ENCODE data around the gene SSC4D. TPM values are rescaled to one million over a fixed set of nuclear protein-coding genes. Genes with fewer than 3 reads are reported as not detected.

Gene SSC4D
- total and polyA plus RNA-seq, 9 of the 15 experiments (the other 6 are each of a cell fraction or from before 2014, with no cell fraction given), result 0.06 to 1.1 (median 0.85) TPM; not detected in 1

DNA sequence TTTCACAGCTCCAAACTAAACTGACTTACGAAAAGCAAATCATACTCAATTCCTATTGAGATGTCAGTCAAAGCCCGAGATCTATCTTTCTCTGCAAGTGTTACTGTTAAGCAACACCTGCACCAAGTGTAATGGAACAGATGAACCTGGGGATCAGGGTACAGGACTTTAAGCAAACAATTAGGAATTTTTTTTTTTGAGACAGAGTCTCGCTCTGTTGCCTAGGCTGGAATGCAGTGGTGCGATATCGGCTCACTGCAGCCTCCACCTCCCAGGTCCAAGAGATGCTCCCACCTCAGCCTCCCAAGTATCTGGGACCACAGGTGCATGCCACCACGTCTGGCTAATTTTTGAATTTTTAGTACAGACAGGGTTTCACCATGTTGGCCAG lies 65.6 kb downstream of the SSC4D start:
- Histone ChIP-seq H3K9me3 (replicated peaks; ENCODE audit: control insufficient read depth, insufficient read depth, low read depth, low read length) (no peaks in the 10 kb centered on the region), H3K4me3 (no peak overlapping the region), H3K4me1 (replicated peaks in 1 of 2; ENCODE audit: control insufficient read depth in 2 of 2, insufficient read depth in 2 of 2, low read length in 2 of 2) (peaks cover 6 to 24% of the 10 kb centered on the region in 2 experiments; a peak in 4 of 5 replicates), H3K9me1 (ENCODE audit: control insufficient read depth, insufficient read depth, low read length) (no peaks in the 10 kb centered on the region), H3K27ac (ENCODE audit: extremely low read depth, low read depth, low read length) (no peak overlapping the region), H4K20me1 (replicated peaks; ENCODE audit: control insufficient read depth, insufficient read depth, low read length) (peaks cover 31% of the 10 kb centered on the region), H3K4me2 (ENCODE audit: insufficient read depth, low read length) (no peak overlapping the region), H3K27me3 (ENCODE audit: control insufficient read depth in 2 of 2, insufficient read depth in 2 of 2, low read length in 2 of 2) (no peaks in the 10 kb centered on the region), H3K36me3 (ENCODE audit: control insufficient read depth, insufficient read depth, low read length) (peaks cover 94% of the 10 kb centered on the region), H2AFZ (ENCODE audit: low read depth, low read length) (no peak overlapping the region), H3K79me2 (ENCODE audit: control insufficient read depth, insufficient read depth, low read length) (peaks cover 100% of the 10 kb centered on the region), H3K9ac (ENCODE audit: insufficient read depth in 1 of 2, low read depth in 2 of 2, low read length in 2 of 2) (no peak overlapping the region)
- DNase-seq (ENCODE audit: extremely low read depth in 1 of 4, low spot score in 3 of 4) (no peak), FAIRE-seq (no peak), ATAC-seq (no peak)
- POLR2A ChIA-PET, result interaction anchor here (0.8 to 2.8 kb wide), 7 partner anchors 11 to 21 kb away, joined by 3 to 12 read pairs (median 3); partner anchors contain the start of gene YWHAG
- 98% methylated on average over 6 of the region's 6 CpGs for WGBS (ENCODE audit: insufficient coverage, low coverage, missing lambda C conversion rate)
- BruUV-seq (replicated peaks), result no TSS peak
- intact Hi-C loops (cut with micrococcal nuclease) (no loop called here), in situ Hi-C loops (cut with MboI) (no loop called here)
- CTCF ChIA-PET (ENCODE audit: low intra/inter-chr PET ratio), result interaction anchor here (0.6 kb wide), 1 partner anchor 160 kb away, joined by 4 read pairs; no protein-coding TSS in a partner anchor
- no peak for TF ChIP-seq BDP1 (IDR thresholded peaks at IDR 0.05; ENCODE audit: insufficient read depth, insufficient read length)
- no peak for TF ChIP-seq MYNN (IDR thresholded peaks at IDR 0.05)
- no peak for TF ChIP-seq MYNN (CRISPR knock-in tag; IDR thresholded peaks at IDR 0.05)
- no peak for TF ChIP-seq STAT5A (IDR thresholded peaks at IDR 0.05; ENCODE audit: borderline replicate concordance, low read length)
- TF ChIP-seq, protein P1, sequence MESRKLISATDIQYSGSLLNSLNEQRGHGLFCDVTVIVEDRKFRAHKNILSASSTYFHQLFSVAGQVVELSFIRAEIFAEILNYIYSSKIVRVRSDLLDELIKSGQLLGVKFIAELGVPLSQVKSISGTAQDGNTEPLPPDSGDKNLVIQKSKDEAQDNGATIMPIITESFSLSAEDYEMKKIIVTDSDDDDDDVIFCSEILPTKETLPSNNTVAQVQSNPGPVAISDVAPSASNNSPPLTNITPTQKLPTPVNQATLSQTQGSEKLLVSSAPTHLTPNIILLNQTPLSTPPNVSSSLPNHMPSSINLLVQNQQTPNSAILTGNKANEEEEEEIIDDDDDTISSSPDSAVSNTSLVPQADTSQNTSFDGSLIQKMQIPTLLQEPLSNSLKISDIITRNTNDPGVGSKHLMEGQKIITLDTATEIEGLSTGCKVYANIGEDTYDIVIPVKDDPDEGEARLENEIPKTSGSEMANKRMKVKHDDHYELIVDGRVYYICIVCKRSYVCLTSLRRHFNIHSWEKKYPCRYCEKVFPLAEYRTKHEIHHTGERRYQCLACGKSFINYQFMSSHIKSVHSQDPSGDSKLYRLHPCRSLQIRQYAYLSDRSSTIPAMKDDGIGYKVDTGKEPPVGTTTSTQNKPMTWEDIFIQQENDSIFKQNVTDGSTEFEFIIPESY (CRISPR knock-in tag; IDR thresholded peaks at IDR 0.05), result no peak
- TF ChIP-seq HDAC6 (IDR thresholded peaks at IDR 0.05; ENCODE audit: low read depth, low read length), result no peak
- TF ChIP-seq, protein P2, sequence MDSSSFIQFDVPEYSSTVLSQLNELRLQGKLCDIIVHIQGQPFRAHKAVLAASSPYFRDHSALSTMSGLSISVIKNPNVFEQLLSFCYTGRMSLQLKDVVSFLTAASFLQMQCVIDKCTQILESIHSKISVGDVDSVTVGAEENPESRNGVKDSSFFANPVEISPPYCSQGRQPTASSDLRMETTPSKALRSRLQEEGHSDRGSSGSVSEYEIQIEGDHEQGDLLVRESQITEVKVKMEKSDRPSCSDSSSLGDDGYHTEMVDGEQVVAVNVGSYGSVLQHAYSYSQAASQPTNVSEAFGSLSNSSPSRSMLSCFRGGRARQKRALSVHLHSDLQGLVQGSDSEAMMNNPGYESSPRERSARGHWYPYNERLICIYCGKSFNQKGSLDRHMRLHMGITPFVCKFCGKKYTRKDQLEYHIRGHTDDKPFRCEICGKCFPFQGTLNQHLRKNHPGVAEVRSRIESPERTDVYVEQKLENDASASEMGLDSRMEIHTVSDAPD (CRISPR knock-in tag; IDR thresholded peaks at IDR 0.05), result no peak
- TF ChIP-seq, protein P3, sequence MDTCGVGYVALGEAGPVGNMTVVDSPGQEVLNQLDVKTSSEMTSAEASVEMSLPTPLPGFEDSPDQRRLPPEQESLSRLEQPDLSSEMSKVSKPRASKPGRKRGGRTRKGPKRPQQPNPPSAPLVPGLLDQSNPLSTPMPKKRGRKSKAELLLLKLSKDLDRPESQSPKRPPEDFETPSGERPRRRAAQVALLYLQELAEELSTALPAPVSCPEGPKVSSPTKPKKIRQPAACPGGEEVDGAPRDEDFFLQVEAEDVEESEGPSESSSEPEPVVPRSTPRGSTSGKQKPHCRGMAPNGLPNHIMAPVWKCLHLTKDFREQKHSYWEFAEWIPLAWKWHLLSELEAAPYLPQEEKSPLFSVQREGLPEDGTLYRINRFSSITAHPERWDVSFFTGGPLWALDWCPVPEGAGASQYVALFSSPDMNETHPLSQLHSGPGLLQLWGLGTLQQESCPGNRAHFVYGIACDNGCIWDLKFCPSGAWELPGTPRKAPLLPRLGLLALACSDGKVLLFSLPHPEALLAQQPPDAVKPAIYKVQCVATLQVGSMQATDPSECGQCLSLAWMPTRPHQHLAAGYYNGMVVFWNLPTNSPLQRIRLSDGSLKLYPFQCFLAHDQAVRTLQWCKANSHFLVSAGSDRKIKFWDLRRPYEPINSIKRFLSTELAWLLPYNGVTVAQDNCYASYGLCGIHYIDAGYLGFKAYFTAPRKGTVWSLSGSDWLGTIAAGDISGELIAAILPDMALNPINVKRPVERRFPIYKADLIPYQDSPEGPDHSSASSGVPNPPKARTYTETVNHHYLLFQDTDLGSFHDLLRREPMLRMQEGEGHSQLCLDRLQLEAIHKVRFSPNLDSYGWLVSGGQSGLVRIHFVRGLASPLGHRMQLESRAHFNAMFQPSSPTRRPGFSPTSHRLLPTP (IDR thresholded peaks at IDR 0.05; ENCODE audit: borderline replicate concordance, extremely low read depth, insufficient read length), result no peak
- TF ChIP-seq, protein P4, sequence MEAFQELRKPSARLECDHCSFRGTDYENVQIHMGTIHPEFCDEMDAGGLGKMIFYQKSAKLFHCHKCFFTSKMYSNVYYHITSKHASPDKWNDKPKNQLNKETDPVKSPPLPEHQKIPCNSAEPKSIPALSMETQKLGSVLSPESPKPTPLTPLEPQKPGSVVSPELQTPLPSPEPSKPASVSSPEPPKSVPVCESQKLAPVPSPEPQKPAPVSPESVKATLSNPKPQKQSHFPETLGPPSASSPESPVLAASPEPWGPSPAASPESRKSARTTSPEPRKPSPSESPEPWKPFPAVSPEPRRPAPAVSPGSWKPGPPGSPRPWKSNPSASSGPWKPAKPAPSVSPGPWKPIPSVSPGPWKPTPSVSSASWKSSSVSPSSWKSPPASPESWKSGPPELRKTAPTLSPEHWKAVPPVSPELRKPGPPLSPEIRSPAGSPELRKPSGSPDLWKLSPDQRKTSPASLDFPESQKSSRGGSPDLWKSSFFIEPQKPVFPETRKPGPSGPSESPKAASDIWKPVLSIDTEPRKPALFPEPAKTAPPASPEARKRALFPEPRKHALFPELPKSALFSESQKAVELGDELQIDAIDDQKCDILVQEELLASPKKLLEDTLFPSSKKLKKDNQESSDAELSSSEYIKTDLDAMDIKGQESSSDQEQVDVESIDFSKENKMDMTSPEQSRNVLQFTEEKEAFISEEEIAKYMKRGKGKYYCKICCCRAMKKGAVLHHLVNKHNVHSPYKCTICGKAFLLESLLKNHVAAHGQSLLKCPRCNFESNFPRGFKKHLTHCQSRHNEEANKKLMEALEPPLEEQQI (IDR thresholded peaks at IDR 0.05), result no peak
- TF ChIP-seq ZC3H11A (IDR thresholded peaks at IDR 0.05; ENCODE audit: low read depth, low read length), result no peak
- no peak for TF ChIP-seq EHMT2 (IDR thresholded peaks at IDR 0.05)
- TF ChIP-seq HLTF (IDR thresholded peaks at IDR 0.05), result no peak
- TF ChIP-seq CEBPG (CRISPR knock-in tag; IDR thresholded peaks at IDR 0.05), result no peak
- TF ChIP-seq CEBPG (tag; conservative IDR thresholded peaks at IDR 0.05 in 1 of 2, IDR thresholded peaks at IDR 0.05 in 1 of 2), result no peak
- no peak for TF ChIP-seq ZNF3 (CRISPR knock-in tag; IDR thresholded peaks at IDR 0.05)
- no peak for TF ChIP-seq ZKSCAN1 (IDR thresholded peaks at IDR 0.05; ENCODE audit: low read depth, low read length)

All from K562 (cell line).